HG03064 (cell line): ENCODE results near the gene AKAP9.
"Not testable (repeated sequence)": the region's sequence is repeated elsewhere in the genome, so short reads cannot be mapped to it uniquely, and the experiment has no call there.

Experiments used
- ATAC-seq: cut with Tn5 transposase; IDR thresholded peaks from one replicate; pipeline ENCODE4 v1.9.1; 2021; ENCODE audit warnings: low read depth; ENCODE audit not compliant: unreplicated experiment

Gene AKAP9

DNA sequence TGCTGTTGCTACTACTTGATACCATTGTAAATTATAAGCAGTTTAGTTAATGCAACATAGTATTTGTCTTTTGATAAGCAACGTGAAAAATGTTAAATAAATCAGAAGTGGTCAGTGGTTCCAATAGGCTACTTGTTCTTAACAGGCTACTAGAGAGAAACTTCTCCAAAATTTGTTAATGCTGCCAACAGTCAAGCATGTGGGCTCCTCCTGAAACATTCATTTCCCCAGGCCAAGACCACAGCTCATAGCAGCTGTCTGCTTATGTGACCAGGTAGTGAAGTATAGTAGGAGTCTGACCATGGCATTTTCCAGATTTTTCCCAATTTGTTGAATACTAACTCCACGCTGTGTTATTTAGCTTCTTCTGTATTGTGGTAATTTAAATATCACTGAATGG, 112.7 kb downstream of the AKAP9 start:
- no peak for ATAC-seq

DNA sequence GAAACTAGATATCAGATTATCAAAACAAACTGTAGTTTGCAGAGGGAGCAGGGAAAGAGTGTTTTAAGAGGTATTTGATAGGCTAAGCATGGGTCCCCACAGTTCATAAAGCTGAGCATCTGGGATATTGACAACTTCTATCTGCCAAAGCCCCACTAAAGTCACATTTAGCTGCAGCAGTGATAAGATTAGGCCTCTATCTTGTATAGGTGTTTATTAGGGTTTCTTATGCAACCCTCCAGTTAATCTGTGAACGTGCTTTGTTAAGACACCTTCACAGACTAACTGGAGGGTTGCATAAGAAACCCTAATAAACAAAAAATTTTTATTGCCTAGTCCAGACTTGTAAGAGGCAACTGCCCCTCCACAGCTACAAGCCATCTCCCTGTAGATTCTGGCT, 115.6 kb downstream of the AKAP9 start:
- ATAC-seq, result no peak

DNA sequence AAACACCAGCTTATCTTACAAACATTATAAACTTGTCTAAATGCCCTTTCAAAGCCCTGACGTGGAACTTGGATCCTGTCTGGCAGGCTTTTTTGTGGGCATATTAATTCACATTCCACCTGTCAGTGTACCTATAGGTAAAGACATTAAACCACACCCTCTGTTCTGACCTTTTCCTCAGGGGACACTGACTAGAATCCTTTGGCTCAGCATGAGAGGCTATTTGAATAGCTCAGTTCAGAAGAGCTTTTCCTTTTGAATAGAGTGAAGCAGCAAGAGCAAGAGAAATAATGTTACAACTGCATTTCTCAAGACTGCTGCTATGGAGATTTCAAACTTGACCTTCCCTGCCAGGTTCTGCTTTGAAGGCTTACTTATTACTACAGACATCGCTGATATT, 116.7 kb downstream of the AKAP9 start:
- no peak for ATAC-seq

DNA sequence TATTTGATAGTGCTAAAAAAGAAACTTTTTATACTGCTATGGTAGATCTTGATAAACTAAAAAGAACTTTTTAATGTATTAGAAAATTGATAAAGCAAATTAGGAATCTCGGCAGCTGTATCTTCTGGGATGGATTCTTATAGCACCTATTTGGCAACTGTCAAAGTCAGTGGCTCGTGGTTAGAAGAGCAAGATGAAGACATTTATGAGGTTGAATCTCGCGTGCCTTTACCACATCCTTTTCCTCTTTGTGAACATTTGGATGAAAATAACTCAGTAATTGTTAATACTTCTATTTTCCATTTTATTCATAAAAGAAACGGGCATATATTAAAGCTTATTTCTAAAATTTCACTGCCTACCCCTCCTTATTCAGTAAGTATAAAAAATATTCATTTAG, 117.4 kb downstream of the AKAP9 start:
- no peak for ATAC-seq

DNA sequence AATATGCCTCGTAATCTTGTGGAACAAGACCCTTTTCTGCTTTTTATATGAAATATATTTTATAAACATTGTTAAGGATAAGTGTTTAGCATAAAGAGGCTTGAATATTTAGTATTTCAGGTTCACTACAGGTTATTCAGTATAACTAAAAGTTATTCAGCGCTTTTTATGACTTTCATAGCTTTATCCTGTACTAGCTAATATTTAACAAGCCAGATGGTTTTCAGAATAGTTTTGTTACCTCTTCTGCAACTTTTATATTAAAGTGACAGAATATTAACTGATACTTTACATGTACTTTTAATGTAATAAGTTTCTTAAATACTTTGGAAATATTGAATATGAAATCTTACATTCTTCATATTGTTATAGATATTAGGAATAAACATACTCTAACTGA, 118.2 kb downstream of the AKAP9 start:
- no peak for ATAC-seq

DNA sequence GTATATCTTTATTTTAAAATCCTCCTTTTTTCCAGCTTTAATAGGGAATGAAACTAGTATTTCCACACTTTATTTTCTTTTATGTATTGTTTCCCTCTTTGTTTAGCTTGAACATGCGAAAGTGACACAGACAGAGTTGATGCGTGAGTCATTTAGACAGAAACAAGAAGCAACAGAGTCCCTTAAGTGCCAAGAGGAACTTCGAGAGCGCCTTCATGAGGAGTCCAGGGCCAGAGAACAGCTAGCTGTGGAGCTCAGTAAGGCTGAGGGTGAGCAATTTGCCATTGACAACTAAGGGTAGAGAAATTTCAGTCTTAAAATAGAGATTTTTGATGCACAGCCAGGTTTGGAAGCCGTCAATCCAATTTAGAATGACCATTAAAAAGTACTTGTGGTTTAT, 120.5 kb downstream of the AKAP9 start:
- no peak for ATAC-seq

DNA sequence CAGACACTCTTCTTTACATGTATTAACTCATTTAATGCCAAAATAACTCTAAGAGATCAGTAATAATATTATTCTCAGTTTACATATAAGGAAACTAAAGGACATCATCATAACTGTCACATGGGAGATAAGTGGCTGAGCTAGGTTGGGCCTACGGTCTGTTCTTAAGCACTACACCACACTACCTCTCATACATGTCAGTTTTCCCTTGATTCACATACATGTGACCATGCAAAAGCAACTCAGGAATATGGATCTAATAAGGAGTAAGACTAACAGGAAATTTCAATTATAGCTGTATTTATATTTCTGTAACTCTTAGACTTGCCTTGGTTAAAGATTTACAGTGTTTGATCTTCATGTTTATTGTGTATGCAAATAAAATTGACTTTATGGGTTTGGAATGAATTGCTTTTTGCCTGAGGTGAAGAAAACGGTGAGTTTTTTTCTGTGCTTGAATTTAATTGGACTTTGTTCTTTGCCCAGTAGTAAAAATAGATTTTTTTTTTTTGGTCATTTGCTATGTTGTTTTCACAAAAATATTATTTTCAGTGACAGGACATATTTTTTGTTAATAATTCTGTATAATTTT, 123.9 kb downstream of the AKAP9 start:
- no peak for ATAC-seq

DNA sequence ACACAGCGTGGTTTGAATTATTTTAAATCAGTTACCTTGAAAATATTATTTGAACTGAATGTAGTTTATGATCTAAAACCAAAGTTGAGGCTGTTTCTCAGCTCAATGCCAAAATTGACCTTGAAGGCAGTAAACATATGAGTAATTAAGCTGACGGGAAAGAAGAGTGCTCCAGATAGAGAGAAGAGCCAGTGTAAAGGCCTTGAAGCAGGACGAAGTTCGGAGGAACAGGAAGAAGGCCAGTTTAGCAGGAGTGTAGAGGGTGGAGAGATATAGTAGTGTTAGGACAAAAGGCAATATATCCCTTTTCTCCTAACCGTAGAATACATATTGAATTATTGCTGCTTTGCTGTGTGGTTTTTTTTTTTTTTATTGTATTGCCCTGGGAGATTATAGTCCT, 130.4 kb downstream of the AKAP9 start:
- ATAC-seq, result no peak

DNA sequence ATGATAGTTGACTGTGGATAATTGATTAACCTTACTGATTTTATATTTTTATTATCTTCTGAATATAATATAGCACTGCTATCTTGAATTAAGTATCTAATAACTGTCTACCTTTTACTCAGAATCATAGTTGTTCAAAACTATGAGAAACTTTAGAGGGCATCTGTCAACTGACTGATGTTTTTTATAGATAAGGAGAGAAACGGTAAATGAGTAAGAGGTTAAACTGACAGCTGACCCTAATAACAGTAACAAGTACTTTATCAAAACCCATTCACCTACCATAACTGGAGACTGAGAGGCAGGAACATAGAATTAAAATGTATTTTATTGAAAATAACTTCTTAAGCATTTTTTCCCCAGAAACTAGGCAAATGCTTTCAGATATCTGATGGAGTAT, 131.5 kb downstream of the AKAP9 start:
- no peak for ATAC-seq

DNA sequence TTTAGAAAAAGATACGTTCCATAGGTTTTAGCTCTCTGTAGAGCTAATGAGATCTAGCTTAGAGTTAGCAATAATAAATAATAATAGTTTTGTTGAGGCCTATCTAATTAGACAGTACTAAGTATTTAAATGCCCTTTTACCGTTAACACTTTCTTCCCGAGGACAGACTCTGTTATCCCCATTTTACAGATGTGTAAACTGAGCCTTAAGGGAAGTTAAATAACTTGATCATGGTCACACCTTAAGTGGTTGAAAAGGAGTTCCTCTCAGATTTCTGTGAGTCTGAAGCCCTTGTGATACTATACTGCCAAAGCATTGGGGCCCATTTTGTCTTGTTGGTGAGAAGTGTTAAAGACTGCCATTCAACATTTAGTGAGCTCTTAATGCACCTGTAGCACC, 132.0 kb downstream of the AKAP9 start:
- no peak for ATAC-seq

DNA sequence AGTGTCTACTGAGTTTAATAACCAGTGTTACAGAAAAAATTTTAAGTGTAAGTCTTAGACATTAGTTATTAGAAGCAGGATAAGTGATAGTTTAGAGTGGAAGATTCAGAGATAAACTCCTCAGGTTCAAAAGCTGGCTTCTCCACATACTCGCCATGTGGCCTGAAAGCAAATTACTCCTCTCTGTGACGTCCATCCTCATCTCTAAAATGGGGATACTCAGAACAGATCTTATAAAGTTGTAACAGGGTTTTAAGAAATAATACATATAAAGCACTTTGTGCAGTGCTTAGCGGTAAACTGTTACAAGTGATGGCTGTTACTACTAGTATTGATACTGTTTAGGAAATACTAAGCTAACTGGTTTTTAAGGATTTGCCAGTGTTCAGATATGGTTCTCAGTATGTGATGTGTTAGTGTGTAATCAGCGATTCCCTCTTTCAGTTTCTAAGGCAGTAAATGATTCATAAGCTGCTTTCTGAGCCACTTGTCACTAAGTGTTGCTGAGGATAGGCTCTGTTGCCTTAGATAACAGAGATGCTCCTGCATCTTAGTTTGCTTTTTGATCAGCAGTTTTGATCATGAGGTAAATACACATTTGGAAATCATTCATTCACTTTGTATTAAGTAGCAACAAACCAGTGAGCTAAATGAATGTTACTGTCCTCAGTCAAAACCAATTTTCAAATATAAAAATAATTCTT, 134.9 kb downstream of the AKAP9 start:
- peak; percentile 93 for ATAC-seq

DNA sequence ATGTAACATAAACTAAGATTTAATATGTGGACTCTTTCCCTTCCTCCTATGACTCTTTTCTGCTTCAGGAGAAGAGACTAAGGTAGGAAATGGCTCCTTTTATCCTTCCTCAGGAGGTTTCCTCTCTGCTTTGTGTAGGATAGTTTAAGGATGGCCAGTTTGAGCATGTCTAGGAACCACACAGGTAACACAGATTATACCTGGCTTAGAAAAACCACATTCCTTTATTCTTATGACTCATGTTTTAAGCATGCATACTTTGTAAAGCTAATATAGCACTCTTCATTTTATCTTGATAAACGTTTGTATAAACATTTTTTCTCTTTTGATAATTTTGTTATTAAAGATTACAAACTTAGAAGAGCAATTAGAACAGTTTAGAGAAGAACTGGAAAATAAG, 135.8 kb downstream of the AKAP9 start:
- no peak for ATAC-seq

DNA sequence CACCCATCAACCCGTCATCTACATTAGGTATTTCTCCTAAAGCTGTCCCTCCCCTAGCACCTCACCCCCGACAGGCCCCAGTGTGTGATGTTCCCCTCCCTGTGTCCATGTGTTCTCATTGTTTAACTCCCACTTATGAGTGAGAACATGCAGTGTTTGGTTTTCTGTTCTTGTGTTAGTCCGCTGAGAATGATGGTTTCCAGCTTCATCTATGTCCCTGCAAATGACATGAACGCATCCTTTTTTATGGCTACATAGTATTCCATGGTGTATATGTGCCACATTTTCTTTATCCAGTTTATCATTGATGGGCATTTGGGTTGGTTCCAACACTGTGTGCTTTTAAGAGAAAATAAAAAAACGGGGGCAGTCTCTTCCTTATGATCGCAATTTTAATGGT, 143.3 kb downstream of the AKAP9 start:
- ATAC-seq, result not testable (repeated sequence)

DNA sequence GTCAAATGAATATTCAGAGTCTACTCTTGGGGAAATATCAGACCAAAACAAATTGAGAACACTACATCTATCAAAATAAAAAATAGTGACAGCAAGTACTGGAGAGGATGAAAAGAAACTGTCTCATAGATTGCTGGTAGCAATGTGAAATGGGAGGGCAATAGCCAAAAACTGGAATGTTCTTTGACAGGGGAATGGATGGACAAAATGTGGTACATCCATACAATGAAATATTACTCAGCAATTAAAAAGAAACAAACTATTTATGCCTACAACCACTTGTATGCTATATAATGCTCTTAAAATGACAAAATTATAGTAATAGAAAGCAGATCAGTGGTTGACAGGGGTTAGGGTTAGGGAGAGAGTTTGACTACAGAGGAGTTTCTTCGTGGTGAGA, 147.6 kb downstream of the AKAP9 start:
- ATAC-seq, result no peak

DNA sequence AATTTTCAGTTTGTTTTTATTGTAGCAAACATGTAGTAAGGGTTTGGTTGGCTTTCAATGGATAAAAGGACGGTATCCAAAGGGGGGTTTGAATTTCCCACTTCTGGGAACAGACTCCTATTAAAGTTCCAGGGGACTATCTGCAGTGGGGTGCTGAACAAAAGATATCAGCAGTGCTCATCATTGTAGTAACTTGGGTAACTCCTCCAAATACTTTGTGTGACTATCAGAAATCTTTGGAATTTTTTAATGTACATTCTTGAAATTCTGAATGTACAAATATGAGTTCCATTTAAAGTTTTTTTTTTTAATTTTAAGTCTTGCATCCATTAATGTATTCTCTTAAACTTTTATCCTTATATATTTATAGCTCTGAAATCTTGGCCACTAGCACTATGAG, 151.5 kb downstream of the AKAP9 start:
- no peak for ATAC-seq

DNA sequence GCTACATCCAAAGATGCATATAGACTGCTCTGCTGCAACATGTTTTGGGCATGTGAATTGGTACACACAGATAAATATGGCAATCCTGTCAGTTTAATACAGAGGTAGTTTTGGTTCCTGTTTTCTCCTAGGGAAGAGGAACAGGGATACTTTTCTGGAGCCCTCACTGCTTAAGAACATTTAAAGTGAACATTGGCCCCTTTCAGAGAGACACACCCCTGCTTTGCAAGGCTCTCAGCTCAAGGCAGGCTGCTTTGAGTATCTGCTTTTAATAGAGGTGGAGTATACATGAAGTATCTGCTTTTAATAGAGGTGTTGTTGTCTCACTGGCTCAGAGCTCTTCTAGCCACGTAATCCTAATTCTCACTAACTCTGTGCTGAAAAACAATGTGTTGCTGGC, 154.7 kb downstream of the AKAP9 start:
- no peak for ATAC-seq

DNA sequence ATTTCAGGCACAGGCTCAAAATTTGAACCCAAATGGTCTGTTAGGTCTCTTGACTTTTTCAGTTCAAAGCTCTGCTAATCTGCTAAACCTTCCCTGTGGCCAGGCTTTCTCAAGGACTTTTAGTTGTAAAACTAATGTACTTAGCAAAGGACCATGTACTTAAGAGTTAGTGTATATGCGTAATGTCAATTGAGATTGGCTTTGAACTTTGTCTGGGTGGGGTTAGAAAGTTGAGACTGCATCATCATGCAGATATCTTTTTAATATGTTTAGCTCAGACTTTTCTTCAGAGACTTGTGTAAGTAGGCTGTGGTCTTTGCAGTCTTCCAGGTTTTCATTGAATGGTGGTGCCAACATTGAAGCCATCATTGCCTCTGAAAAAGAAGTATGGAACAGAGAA, 159.9 kb downstream of the AKAP9 start:
- ATAC-seq, result no peak

DNA sequence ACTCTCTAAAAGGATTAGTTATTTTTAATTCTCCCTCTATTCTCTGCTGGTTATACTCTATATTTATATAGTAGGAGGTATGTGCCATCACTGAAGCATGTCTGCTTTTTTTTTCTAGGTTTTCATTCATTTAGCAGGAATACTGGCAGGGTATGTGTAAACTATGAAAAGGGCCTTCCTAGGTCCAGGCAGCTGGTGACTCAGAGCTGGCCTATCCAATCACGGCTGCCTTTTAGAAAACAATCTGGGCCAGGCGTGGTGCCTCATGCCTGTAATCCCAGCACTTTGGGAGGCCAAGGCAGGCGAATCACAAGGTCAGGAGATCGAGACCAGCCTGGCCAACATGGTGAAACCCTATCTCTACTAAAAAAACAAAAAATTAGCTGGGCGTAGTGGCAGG, 162.2 kb downstream of the AKAP9 start:
- not testable (repeated sequence) for ATAC-seq

DNA sequence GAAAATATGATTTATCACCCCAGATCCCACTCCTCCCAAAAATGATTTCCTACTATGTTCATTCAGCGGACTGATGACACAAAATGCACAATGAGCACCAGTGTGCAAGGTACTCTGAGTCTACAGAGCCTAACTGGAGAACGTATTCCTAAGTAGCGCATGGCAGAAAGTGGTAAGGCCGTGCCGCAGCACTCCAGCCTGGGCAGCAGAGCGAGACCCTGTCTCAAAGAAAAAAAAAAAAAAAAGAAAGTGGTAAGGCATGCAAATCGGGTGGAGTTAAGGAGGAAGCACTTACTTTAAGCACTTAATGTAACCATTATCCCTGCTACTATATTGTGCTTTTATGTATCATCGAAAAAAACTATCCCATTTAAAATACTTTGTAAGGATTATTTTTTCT, 168.2 kb downstream of the AKAP9 start:
- ATAC-seq, result no peak

DNA sequence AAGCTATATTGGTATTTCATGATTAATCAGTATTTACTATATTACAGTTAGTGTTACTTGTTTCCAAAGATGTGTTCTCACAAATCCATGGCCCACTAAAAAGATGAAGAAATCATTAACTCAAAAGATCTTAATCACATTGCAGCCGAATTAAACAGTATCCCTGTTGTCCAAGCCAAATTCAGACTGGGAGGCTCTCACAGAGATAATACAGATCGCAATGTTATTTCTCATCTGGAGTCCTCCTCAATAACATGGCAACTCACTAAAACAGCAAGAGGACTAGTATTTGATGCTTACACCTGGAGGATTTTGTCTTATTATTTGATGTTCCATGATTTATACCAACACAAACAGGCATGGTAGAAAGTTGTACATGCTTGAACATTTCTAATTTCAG, 170.2 kb downstream of the AKAP9 start:
- ATAC-seq, result no peak

DNA sequence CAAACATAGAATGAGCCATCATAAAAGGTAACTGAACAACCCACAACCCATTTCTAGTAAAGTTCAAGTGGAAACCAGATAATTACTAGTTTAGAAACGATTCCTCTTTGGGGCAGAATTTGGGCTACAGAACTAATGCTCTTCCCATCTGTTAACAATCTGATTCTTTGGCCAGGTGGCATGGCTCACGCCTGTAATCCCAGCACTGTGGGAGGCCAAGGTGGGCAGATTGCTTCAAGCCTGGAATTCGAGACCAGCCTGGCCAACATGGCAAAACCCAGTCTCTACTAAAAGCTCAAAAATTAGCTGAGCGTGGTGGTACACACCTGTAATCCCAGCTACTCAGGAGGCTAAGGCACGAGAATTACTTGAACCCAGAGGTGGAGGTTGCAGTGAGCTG, 175.2 kb downstream of the AKAP9 start:
- no peak for ATAC-seq

DNA sequence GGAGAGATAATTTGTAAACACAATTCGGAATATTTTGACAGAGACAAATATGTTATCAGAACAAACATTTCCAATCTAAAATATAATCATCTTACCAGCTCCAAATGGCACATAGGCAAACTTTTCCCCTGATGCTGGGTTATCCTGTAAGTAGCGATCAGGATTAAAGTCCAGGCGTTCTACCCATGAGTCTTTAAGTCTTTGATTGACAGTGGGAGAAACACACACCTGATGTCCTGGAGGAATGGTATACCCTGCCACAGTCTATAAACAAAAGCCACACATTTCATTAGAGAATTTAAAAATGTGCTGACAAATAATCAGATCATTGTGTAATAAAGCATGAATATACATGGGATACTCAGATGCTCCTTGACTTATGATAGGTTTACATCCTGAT, 176.3 kb downstream of the AKAP9 start:
- ATAC-seq, result no peak
